Transverse colon (tissue), 4 donors: ENCODE data around the gene ACP1. TPM values are rescaled to one million over a fixed set of nuclear protein-coding genes. Genes with fewer than 3 reads are reported as not detected.

Experiments
- DNase-seq: peaks from one replicate; pipeline ENCODE4 v3.0.0-alpha.2; 2019
- H3K27ac ChIP-seq, 4 donors: fragments of 200-600 bp; sonication (generic); 2 replicates each; pipeline ENCODE4 v1.5.1; 2016 to 2018; ENCODE audit warnings: inconsistent platforms in 4 of 4
- H3K27me3 ChIP-seq: fragments of 200-600 bp; sonication (generic); 2 replicates; pipeline ENCODE4 v1.5.1; 2017; ENCODE audit warnings: inconsistent platforms
- H3K36me3 ChIP-seq, 4 donors: fragments of 200-600 bp; sonication (generic); 2 replicates each; pipeline ENCODE4 v1.5.1; 2017 to 2019; ENCODE audit warnings: inconsistent platforms in 4 of 4
- H3K4me1 ChIP-seq, 4 donors: fragments of 200-600 bp; sonication (generic); 2 replicates each; pipeline ENCODE4 v1.5.1; 2017 to 2020; ENCODE audit warnings: inconsistent platforms in 4 of 4
- H3K4me3 ChIP-seq, 4 donors: fragments of 200-600 bp; sonication (generic); 1 replicate in 1 of 4; 2 replicates in 3 of 4; pipeline versions ENCODE4 v1.5.1 to v1.6.1; 2017 to 2019; ENCODE audit warnings: inconsistent platforms in 4 of 4
- H3K9me3 ChIP-seq, 2 donors: fragments of 200-600 bp; sonication (generic); 2 replicates each; pipeline ENCODE4 v1.5.1; 2017 to 2019; ENCODE audit warnings: inconsistent platforms in 2 of 2
- CTCF ChIP-seq, 5 experiments: fragments of 200-600 bp in 3 of 5; fragments of 450-650 bp in 2 of 5; sonication (generic) in 3 of 5; IDR thresholded peaks; 1 replicate in 2 of 5; 2 replicates in 3 of 5; pipeline ENCODE4 v1.5.1; 2016 to 2017; ENCODE audit warnings: antibody characterized with exemption in 5 of 5, inconsistent platforms in 3 of 5, mild to moderate bottlenecking in 2 of 5, moderate library complexity in 1 of 5
- EP300 ChIP-seq: sonication (generic); formaldehyde crosslinking; IDR thresholded peaks from one replicate; pipeline ENCODE4 v1.6.1; 2017; ENCODE audit warnings: antibody characterized with exemption, low read depth
- POLR2A ChIP-seq: fragments of 450-650 bp; IDR thresholded peaks from one replicate; pipeline ENCODE4 v1.6.1; 2016; ENCODE audit warnings: antibody characterized with exemption, mild to moderate bottlenecking, moderate library complexity
- POLR2AphosphoS5 ChIP-seq, 3 donors: sonication (generic); formaldehyde crosslinking; IDR thresholded peaks; one replicate each; pipeline ENCODE4 v1.6.1; 2016; ENCODE audit warnings: antibody characterized with exemption in 3 of 3
- WGBS, 2 donors: methylation state at CpG; one replicate each; pipeline ENCODE4 v1.1.5; 2018; ENCODE audit warnings: low coverage in 1 of 2; 5-methylcytosine and 5-hydroxymethylcytosine counted together
- in situ Hi-C, 4 donors: fragments of 200-750 bp; cut with MboI; loops; one replicate each; pipeline versions ENCODE4 v1.15.0 to v1.15.1; 2017; ENCODE audit warnings: low sequenced_read_pairs in 3 of 4, low pct_ligation_motif_present in 1 of 4, low pct_unique_long_range_greater_than_20kb in 1 of 4
- intact Hi-C: fragments of 100-400 bp; cut with DNase I; formaldehyde crosslinking; loops from one replicate; pipeline ENCODE4 v1.15.1; 2023; ENCODE audit warnings: low total_unique reads
- total RNA-seq, 4 donors: library from RNA; depleted of rRNA; stranded (reverse); fragments of >200 nt; gene quantifications; one replicate each; pipeline ENCODE4 v1.1.0, GENCODE V29; 2016

The ACP1 gene
- total RNA-seq, 4 donors from 2014 or later = 21.3 to 96.1 (median 66.4) TPM

GRCh38 chr2:287911-288757, 23.4 kb downstream of the ACP1 start, which contains the start of gene ALKAL2:
TSS of gene ALKAL2 (minus strand) at chr2:288091. CDS start at chr2:287835, 256 bp downstream.
- H3K27ac ChIP-seq = peak within 1 kb of the TSS; percentile 32 to 51 (median 50)

GRCh38 chr2:288758-289361, 24.1 kb downstream of the ACP1 start:
- peaks cover 55% of the 10 kb centered on the region for H3K27me3 ChIP-seq
- no peak for DNase-seq
- peaks cover 5 to 43% (median 25%) of the 10 kb centered on the region in 4 donors for H3K4me1 ChIP-seq
- peak overlapping the region; percentile 32 to 54 (median 50) for H3K27ac ChIP-seq
- intact Hi-C loops = no loop called here
- in situ Hi-C loops = no loop called here
- H3K9me3 ChIP-seq = no peaks in the 10 kb centered on the region
- peak overlapping the region in 3 of 4 donors; percentile 41 to 65 (median 47) for H3K4me3 ChIP-seq
- no peaks in the 10 kb centered on the region for H3K36me3 ChIP-seq
- TF ChIP-seq POLR2AphosphoS5 (IDR thresholded peaks at IDR 0.05) (no peak), CTCF (IDR thresholded peaks at IDR 0.05) (no peak), EP300 (no peak), POLR2A (no peak)
- 3% methylated on average over 22 of the region's 42 CpGs; no CpG with 5 or more reads in 1 of the 2 donors for WGBS, 2 donors

More at GRCh38 chr2:287911-288757, 23.4 kb downstream of the ACP1 start, which contains the start of gene ALKAL2:
- Histone ChIP-seq H3K36me3 (no peaks in the 10 kb centered on the region), H3K4me1 (peaks cover 5 to 43% (median 25%) of the 10 kb centered on the region in 4 donors), H3K9me3 (no peaks in the 10 kb centered on the region), H3K4me3 (peak within 1 kb of the TSS; percentile 18 to 65 (median 38)), H3K27me3 (peaks cover 55% of the 10 kb centered on the region)
- TF ChIP-seq EP300 (no peak), POLR2AphosphoS5 (IDR thresholded peaks at IDR 0.05) (no peak), POLR2A (no peak), CTCF (IDR thresholded peaks at IDR 0.05) (no peak)
- 2% methylated on average over 97 of the region's 128 CpGs; no CpG with 5 or more reads in 1 of the 2 donors for WGBS, 2 donors
- in situ Hi-C loops = no loop called here
- DNase-seq = peak; percentile 8
- intact Hi-C loops = no loop called here

GRCh38 chr2:289362-290089, 24.8 kb downstream of the ACP1 start:
- Histone ChIP-seq H3K27me3 (peaks cover 55% of the 10 kb centered on the region), H3K27ac (peak overlapping the region; percentile 20 to 54 (median 32)), H3K4me1 (peaks cover 5 to 43% (median 25%) of the 10 kb centered on the region in 4 donors), H3K36me3 (no peaks in the 10 kb centered on the region), H3K9me3 (no peaks in the 10 kb centered on the region), H3K4me3 (peak overlapping the region; percentile 13 to 65 (median 42))
- in situ Hi-C loops (no loop called here), intact Hi-C loops (no loop called here)
- WGBS, 2 donors = 2% methylated on average over 54 of the region's 60 CpGs; no CpG with 5 or more reads in 1 of the 2 donors
- TF ChIP-seq POLR2A = no peak
- TF ChIP-seq EP300 = no peak
- no peak for TF ChIP-seq POLR2AphosphoS5 (IDR thresholded peaks at IDR 0.05)
- TF ChIP-seq CTCF (IDR thresholded peaks at IDR 0.05) = no peak
- DNase-seq = peak; percentile 32
